A549 (cell line): ENCODE results near the gene LSM8. TPM values are rescaled to one million over a fixed set of nuclear protein-coding genes. Genes with fewer than 3 reads are reported as not detected.

ENCODE experiments used
- ATAC-seq, 2 experiments: fragments of 200-7000 bp in 1 of 2; fragments of >200 bp in 1 of 2; cut with Nextera tagmentation in 1 of 2; cut with Tn5 transposase in 1 of 2; 3 replicates each; pipeline versions ENCODE4 v1.8.0 to v1.9.1; 2018 to 2020; ENCODE audit warnings: mild to moderate bottlenecking in 1 of 2, moderate library complexity in 1 of 2
- CTCF ChIA-PET: fragments of 300-600 bp; sonication (Branson Sonifier 250); formaldehyde crosslinking; extraction: SDS; loops from one replicate; lab custom pipeline; 2021; ENCODE audit warnings: antibody characterized with exemption, inconsistent platforms; lab: Yijun Ruan, JAX
- POLR2A ChIA-PET: fragments of 350-600 bp; formaldehyde crosslinking; extraction: SDS; loops from one replicate; lab custom pipeline; 2021; ENCODE audit warnings: antibody characterized with exemption, inconsistent platforms; lab: Yijun Ruan, JAX
- DNase-seq, 2 experiments: peaks; one replicate each; pipeline versions ENCODE4 v3.0.0 to v3.0.0-alpha.2; 2011 to 2016; ENCODE audit warnings: low read depth in 1 of 2, low spot score in 1 of 2
- FAIRE-seq: peaks from 2 replicates; lab custom pipeline; 2011; peaks lifted over from hg19 to GRCh38; lab: Jason Lieb, UNC
- H3K27ac ChIP-seq, 2 experiments: fragments of >200 bp; sonication (Bioruptor Twin); formaldehyde crosslinking; 3 replicates each; pipeline ENCODE4 v1.5.1; 2016 to 2017
- H3K4me1 ChIP-seq: fragments of >200 bp; sonication (Bioruptor Twin); formaldehyde crosslinking; 3 replicates; pipeline ENCODE4 v1.6.1; 2016
- H3K4me2 ChIP-seq: fragments of >200 bp; sonication (Bioruptor Twin); formaldehyde crosslinking; 3 replicates; pipeline ENCODE4 v1.6.1; 2016
- H3K4me3 ChIP-seq: fragments of >200 bp; sonication (Bioruptor Twin); formaldehyde crosslinking; 3 replicates; pipeline ENCODE4 v1.5.1; 2016
- H3K9me3 ChIP-seq: fragments of >200 bp; sonication (Bioruptor Twin); formaldehyde crosslinking; 3 replicates; pipeline ENCODE4 v1.6.1; 2016
- ATOH8 ChIP-seq: fragments of 250-450 bp; sonication (Bioruptor Pico); IDR thresholded peaks from 2 replicates; pipeline ENCODE4 v1.5.0; 2020; ENCODE audit warnings: low read depth, mild to moderate bottlenecking, moderate library complexity
- CBX2 ChIP-seq: fragments of 200-600 bp; sonication (generic); IDR thresholded peaks from 2 replicates; pipeline ENCODE4 v1.6.1; 2016; ENCODE audit warnings: low read depth, mild to moderate bottlenecking, borderline replicate concordance
- CBX8 ChIP-seq: fragments of 200-600 bp; sonication (generic); IDR thresholded peaks from 2 replicates; pipeline ENCODE4 v1.6.1; 2016
- CEBPB ChIP-seq, 2 experiments: fragments of >200 bp in 1 of 2; sonication (Bioruptor Twin) in 1 of 2; formaldehyde crosslinking in 1 of 2; IDR thresholded peaks; 2 replicates each; pipeline ENCODE4 v1.6.1; 2012 to 2016
- CHD4 ChIP-seq: fragments of 200-600 bp; sonication (generic); IDR thresholded peaks from 2 replicates; pipeline ENCODE4 v1.6.1; 2016; ENCODE audit warnings: antibody characterized with exemption, mild to moderate bottlenecking, borderline replicate concordance
- CTCF ChIP-seq: fragments of >200 bp; sonication (Bioruptor Twin); formaldehyde crosslinking; IDR thresholded peaks from 3 replicates; pipeline ENCODE4 v1.5.1; 2016
- EHMT2 ChIP-seq: fragments of 200-600 bp; sonication (generic); IDR thresholded peaks from 2 replicates; pipeline ENCODE4 v1.6.1; 2016; ENCODE audit warnings: antibody characterized with exemption, low read depth, mild to moderate bottlenecking, moderate library complexity
- EP300 ChIP-seq, 2 experiments: fragments of >200 bp; sonication (Bioruptor Twin); formaldehyde crosslinking; IDR thresholded peaks; 2 replicates in 1 of 2; 3 replicates in 1 of 2; pipeline ENCODE4 v1.6.1; 2016 to 2017
- ESRRA ChIP-seq: fragments of 150-350 bp; IDR thresholded peaks from 2 replicates; pipeline ENCODE4 v1.6.1; 2014; ENCODE audit warnings: mild to moderate bottlenecking, low read length, borderline replicate concordance
- FOSL2 ChIP-seq, 2 experiments: fragments of 450-650 bp in 1 of 2; fragments of >200 bp in 1 of 2; sonication (Bioruptor Twin) in 1 of 2; formaldehyde crosslinking; IDR thresholded peaks; 2 replicates each; pipeline versions ENCODE4 v1.5.0 to v1.6.1; 2016 to 2020; ENCODE audit warnings: mild to moderate bottlenecking in 1 of 2, moderate library complexity in 1 of 2
- HEYL ChIP-seq: fragments of 250-450 bp; sonication (Bioruptor Pico); IDR thresholded peaks from 2 replicates; pipeline ENCODE4 v1.8.0; 2021; ENCODE audit warnings: mild to moderate bottlenecking, moderate library complexity
- HMGXB4 ChIP-seq: fragments of 250-450 bp; sonication (Bioruptor Pico); IDR thresholded peaks from 2 replicates; pipeline ENCODE4 v1.5.0; 2021; ENCODE audit warnings: mild to moderate bottlenecking, moderate library complexity, borderline replicate concordance
- HOXA7 ChIP-seq: fragments of 250-450 bp; sonication (Bioruptor Pico); IDR thresholded peaks from 2 replicates; pipeline ENCODE4 v1.5.0; 2020; ENCODE audit warnings: mild to moderate bottlenecking, moderate library complexity
- HOXB13 ChIP-seq: fragments of 250-450 bp; sonication (Bioruptor Pico); IDR thresholded peaks from 2 replicates; pipeline ENCODE4 v1.5.0; 2020; ENCODE audit warnings: low read depth, mild to moderate bottlenecking, moderate library complexity
- JUNB ChIP-seq: fragments of >200 bp; sonication (Bioruptor Twin); formaldehyde crosslinking; IDR thresholded peaks from 2 replicates; pipeline ENCODE4 v1.6.1; 2016
- KDM1A ChIP-seq: fragments of 200-600 bp; sonication (generic); IDR thresholded peaks from 2 replicates; pipeline ENCODE4 v1.6.1; 2016; ENCODE audit warnings: low read depth, mild to moderate bottlenecking
- KDM5A ChIP-seq: fragments of 200-600 bp; sonication (generic); IDR thresholded peaks from 2 replicates; pipeline ENCODE4 v1.6.1; 2016; ENCODE audit warnings: antibody characterized with exemption, mild to moderate bottlenecking
- MAX ChIP-seq: IDR thresholded peaks from 2 replicates; pipeline ENCODE4 v1.6.1; 2012
- MYC ChIP-seq: IDR thresholded peaks from 2 replicates; pipeline ENCODE4 v1.6.1; 2012; ENCODE audit warnings: mild to moderate bottlenecking, inconsistent platforms, low read length, improper control_type of control experiment, borderline replicate concordance
- NPAS2 ChIP-seq: fragments of 250-450 bp; sonication (Bioruptor Pico); IDR thresholded peaks from 2 replicates; pipeline ENCODE4 v1.8.0; 2022; ENCODE audit warnings: mild to moderate bottlenecking, moderate library complexity, borderline replicate concordance
- POLR2A ChIP-seq: IDR thresholded peaks from 2 replicates; pipeline ENCODE4 v1.6.1; 2012; ENCODE audit warnings: mild to moderate bottlenecking, low read length
- RAD21 ChIP-seq, 2 experiments: fragments of >200 bp in 1 of 2; sonication (Bioruptor Twin) in 1 of 2; formaldehyde crosslinking in 1 of 2; IDR thresholded peaks in 1 of 2; conservative IDR thresholded peaks in 1 of 2; 2 replicates in 1 of 2; 3 replicates in 1 of 2; pipeline ENCODE4 v1.6.1; 2012 to 2018; ENCODE audit warnings: inconsistent platforms in 1 of 2
- RCOR1 ChIP-seq: fragments of 150-350 bp; IDR thresholded peaks from 2 replicates; pipeline ENCODE4 v1.6.1; 2014; ENCODE audit warnings: antibody characterized with exemption, low read length, low read depth
- RFX5 ChIP-seq: fragments of 450-650 bp; IDR thresholded peaks from 2 replicates; pipeline ENCODE4 v1.7.1; 2014; ENCODE audit warnings: antibody characterized with exemption, mild to moderate bottlenecking, moderate library complexity
- RNF2 ChIP-seq: fragments of 200-600 bp; sonication (generic); IDR thresholded peaks from 2 replicates; pipeline ENCODE4 v1.6.1; 2016; ENCODE audit warnings: low read depth, mild to moderate bottlenecking, antibody characterized with exemption, moderate library complexity, borderline replicate concordance
- SMC3 ChIP-seq: fragments of >200 bp; sonication (Bioruptor Twin); formaldehyde crosslinking; IDR thresholded peaks from 3 replicates; pipeline ENCODE4 v1.6.1; 2018; ENCODE audit warnings: inconsistent platforms
- USF2 ChIP-seq: fragments of 450-650 bp; IDR thresholded peaks from 2 replicates; pipeline ENCODE4 v1.6.1; 2014; ENCODE audit warnings: antibody characterized with exemption
- ZC3H11A ChIP-seq: fragments of 450-650 bp; IDR thresholded peaks from 2 replicates; pipeline ENCODE4 v1.6.1; 2014; ENCODE audit warnings: antibody characterized with exemption, mild to moderate bottlenecking
- ZFP36 ChIP-seq: fragments of 450-650 bp; IDR thresholded peaks from 2 replicates; pipeline ENCODE4 v1.6.1; 2014; ENCODE audit warnings: borderline replicate concordance; ENCODE audit not compliant: partially characterized antibody
- ZNF302 ChIP-seq: fragments of 250-450 bp; sonication (Bioruptor Pico); IDR thresholded peaks from 2 replicates; pipeline ENCODE4 v1.9.0; 2021; ENCODE audit warnings: inconsistent platforms, mild to moderate bottlenecking, moderate library complexity
- ZSCAN20 ChIP-seq: fragments of 250-450 bp; sonication (Bioruptor Pico); IDR thresholded peaks from 2 replicates; pipeline ENCODE4 v1.8.0; 2022; ENCODE audit warnings: mild to moderate bottlenecking, moderate library complexity
- whole genome bisulfite sequencing: methylation state at CpG from one replicate; pipeline ENCODE4 v1.1.6; 2017; ENCODE audit errors: missing lambda C conversion rate; 5-methylcytosine and 5-hydroxymethylcytosine counted together
- polyA plus RNA-seq, 4 experiments: library from polyadenylated mRNA; depleted of rRNA in 3 of 4; stranded (reverse); fragments of >200 nt; fragmentation: RNase III in 1 of 4; extraction: RNeasy Plus Mini Kit Qiagen cat#74134 plus additional on column Dnase treatment in 1 of 4; gene quantifications; 2 replicates in 3 of 4; 3 replicates in 1 of 4; pipeline ENCODE4 v1.2.3, GENCODE V29; 2011 to 2017

Gene LSM8
- polyA plus RNA-seq, 2 of the 4 experiments (the other 2 are of a cell fraction), result 63.6 to 142 TPM

- no peak for TF ChIP-seq CTCF
- no peak for TF ChIP-seq HOXB13 (CRISPR knock-in tag)
- TF ChIP-seq ZFP36, result no peak
- no peak for TF ChIP-seq KDM5A
- TF ChIP-seq ESRRA, result no peak
- TF ChIP-seq HMGXB4, result no peak
- peak; percentile 75 for TF ChIP-seq MAX
- no peak for TF ChIP-seq JUNB
- TF ChIP-seq KDM1A, result no peak
- TF ChIP-seq RCOR1, result no peak
- TF ChIP-seq POLR2A, result peak; percentile 78
- no peak for TF ChIP-seq HOXA7
Measured at GRCh38 chr7:118214051-118214832, 30.3 kb downstream of the LSM8 start (continued).

GRCh38 chr7:118214833-118215182 is 30.8 kb downstream of the LSM8 start:
- Histone ChIP-seq H3K9me3 (no peaks in the 10 kb centered on the region), H3K27ac (peak overlapping the region; percentile 71 to 82), H3K4me3 (peak overlapping the region; percentile 63), H3K4me1 (0 out of 3 replicates have a peak, but pooled peaks cover 6% of the 10 kb centered on the region), H3K4me2 (peak overlapping the region; percentile 98)
- WGBS, result 66% methylated on average over 3 of the region's 3 CpGs
- TF ChIP-seq MYC (no peak), CBX2 (no peak), RAD21 (conservative IDR thresholded peaks at IDR 0.05 in 1 of 2, IDR thresholded peaks at IDR 0.05 in 1 of 2) (no peak), ZC3H11A (no peak), CBX8 (no peak), NPAS2 (no peak), HEYL (CRISPR knock-in tag) (no peak), CEBPB (IDR thresholded peaks at IDR 0.05) (no peak), EHMT2 (no peak), CHD4 (no peak), ZSCAN20 (CRISPR knock-in tag) (no peak)
- POLR2A ChIA-PET, result no interaction called here
- FAIRE-seq (no peak), DNase-seq (peak in 1 of 2 experiments; percentile 3), ATAC-seq (peak; percentile 32 to 48; a peak in 4 of 6 replicates)
- CTCF ChIA-PET, result no interaction called here

GRCh38 chr7:118217210-118217619 is 33.3 kb downstream of the LSM8 start:
- POLR2A ChIA-PET, result no interaction called here
- no peak for TF ChIP-seq CHD4
- no peak for TF ChIP-seq ATOH8 (CRISPR knock-in tag)
- no peak for TF ChIP-seq CBX2
- TF ChIP-seq RCOR1, result no peak
- TF ChIP-seq EP300 (IDR thresholded peaks at IDR 0.05), result no peak
- no peak for TF ChIP-seq ZNF302 (CRISPR knock-in tag)
- TF ChIP-seq HEYL (CRISPR knock-in tag), result no peak
- TF ChIP-seq FOSL2 (IDR thresholded peaks at IDR 0.05), result no peak
- TF ChIP-seq FOSL2 (CRISPR knock-in tag; IDR thresholded peaks at IDR 0.05), result no peak
- no peak for TF ChIP-seq RNF2
- no peak for TF ChIP-seq RFX5
- TF ChIP-seq CEBPB (IDR thresholded peaks at IDR 0.05), result no peak
- TF ChIP-seq USF2, result no peak
- TF ChIP-seq EHMT2, result no peak
- TF ChIP-seq RAD21 (conservative IDR thresholded peaks at IDR 0.05 in 1 of 2, IDR thresholded peaks at IDR 0.05 in 1 of 2), result no peak
- TF ChIP-seq SMC3, result no peak
- TF ChIP-seq, all 56 proteins: peak for 0
- Histone ChIP-seq H3K4me1 (0 out of 3 replicates have a peak, but pooled peaks cover 6% of the 10 kb centered on the region), H3K4me2 (no peak overlapping the region), H3K9me3 (no peaks in the 10 kb centered on the region), H3K27ac (no peak overlapping the region), H3K4me3 (no peak overlapping the region)
- CTCF ChIA-PET, result no interaction called here
- FAIRE-seq (no peak), ATAC-seq (no peak), DNase-seq (no peak)
- WGBS, result 9% methylated on average over 1 of the region's 1 CpG
